ENCODE measurements around the gene TBC1D19.

The TBC1D19 gene

DNA sequence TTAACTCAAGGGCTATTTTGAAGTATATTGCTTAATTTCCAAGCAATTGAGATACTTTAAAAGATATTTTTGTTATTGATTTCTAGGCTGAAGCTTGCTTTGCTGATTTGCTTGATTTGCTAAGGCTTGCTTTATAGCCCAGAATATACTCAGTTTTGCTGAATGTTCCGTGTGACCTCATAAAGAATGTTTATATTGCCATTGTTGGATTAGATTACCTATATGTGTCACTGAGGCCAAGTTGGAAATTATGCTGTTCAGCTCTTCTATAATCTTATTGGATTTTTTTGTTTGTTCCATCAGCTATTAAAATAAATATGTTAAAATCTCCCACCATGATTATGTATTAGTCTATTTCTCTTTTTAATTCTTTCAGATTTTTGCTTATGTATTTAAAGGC, 13.0 kb downstream of the TBC1D19 start:
- 89% methylated on average over 1 of the region's 1 CpG for WGBS
- no peaks in the 10 kb centered on the region for H3K27me3 ChIP-seq (ENCODE audit: insufficient read depth, low read length)
- no peaks in the 10 kb centered on the region for H3K4me1 ChIP-seq (ENCODE audit: insufficient read depth, low read length)
- no peak overlapping the region for H3K4me3 ChIP-seq (ENCODE audit: low read length)
- no peaks in the 10 kb centered on the region for H3K9me3 ChIP-seq (ENCODE audit: insufficient read depth, low read depth, low read length)
- no peak overlapping the region for H3K27ac ChIP-seq (ENCODE audit: low read depth, low read length)
- no peaks in the 10 kb centered on the region for H3K36me3 ChIP-seq (ENCODE audit: insufficient read depth, low read length)
- H3K9ac ChIP-seq (ENCODE audit: low read depth, low read length), result no peak overlapping the region

DNA sequence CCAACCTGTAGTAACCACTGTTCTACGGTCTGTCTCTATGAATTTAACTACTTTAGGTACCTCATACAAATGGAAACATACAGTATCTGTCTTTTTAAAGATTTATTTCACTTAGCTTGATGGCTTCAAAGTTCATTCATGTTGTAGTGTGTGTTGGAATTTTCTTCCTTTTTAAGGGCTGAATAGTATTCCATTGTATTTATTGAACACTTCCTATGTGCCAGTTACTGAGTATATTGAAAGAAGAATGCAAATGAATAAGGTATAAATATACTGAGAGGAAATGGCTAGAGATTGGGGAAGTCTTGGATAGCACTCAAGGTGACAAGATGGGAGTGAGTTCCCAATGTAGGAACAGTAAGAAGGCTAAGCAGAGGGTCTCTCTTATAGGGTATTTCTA, 17.3 kb downstream of the TBC1D19 start:
- Histone ChIP-seq H3K27ac (ENCODE audit: low read depth, low read length) (no peak overlapping the region), H3K4me3 (ENCODE audit: low read length) (no peak overlapping the region)
- WGBS, result 100% methylated on average over 1 of the region's 1 CpG

DNA sequence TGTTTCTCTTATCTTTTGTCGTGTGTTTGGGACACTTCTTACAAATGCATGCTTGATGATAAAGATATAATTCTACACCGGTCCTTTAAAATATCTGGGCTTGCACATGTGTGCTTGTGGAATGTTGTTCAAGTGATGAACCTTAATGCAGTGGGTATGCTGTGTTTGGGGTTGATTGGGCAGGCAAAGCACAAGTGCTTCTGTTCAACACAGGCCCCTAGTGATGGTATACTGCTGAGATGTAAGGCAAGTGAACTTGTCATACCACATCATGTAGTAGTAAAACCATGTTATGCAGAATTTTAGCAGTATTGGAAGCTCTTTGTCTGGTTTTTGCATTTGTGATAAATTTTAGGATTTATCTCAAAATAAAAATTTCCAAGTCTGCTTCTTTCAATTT, 23.9 kb downstream of the TBC1D19 start:
- Histone ChIP-seq H3K4me1 (ENCODE audit: insufficient read depth, low read length) (peaks cover 11% of the 10 kb centered on the region; the same call in 1 of the 2 replicates), H3K4me3 (ENCODE audit: low read length) (no peak overlapping the region), H3K36me3 (ENCODE audit: insufficient read depth, low read length) (no peaks in the 10 kb centered on the region), H3K27ac (ENCODE audit: low read depth, low read length) (no peak overlapping the region), H3K27me3 (ENCODE audit: insufficient read depth, low read length) (no peaks in the 10 kb centered on the region), H3K9ac (ENCODE audit: low read depth, low read length) (no peak overlapping the region), H3K9me3 (ENCODE audit: insufficient read depth, low read depth, low read length) (no peaks in the 10 kb centered on the region)
- 100% methylated on average over 2 of the region's 2 CpGs for WGBS

More for the DNA sequence above, 17.3 kb downstream of the TBC1D19 start:
- no peaks in the 10 kb centered on the region for H3K36me3 ChIP-seq (ENCODE audit: insufficient read depth, low read length)
- H3K4me1 ChIP-seq (ENCODE audit: insufficient read depth, low read length), result no peaks in the 10 kb centered on the region
- no peaks in the 10 kb centered on the region for H3K27me3 ChIP-seq (ENCODE audit: insufficient read depth, low read length)
- H3K9ac ChIP-seq (ENCODE audit: low read depth, low read length), result no peak overlapping the region
- H3K9me3 ChIP-seq (ENCODE audit: insufficient read depth, low read depth, low read length), result no peaks in the 10 kb centered on the region

GRCh38 chr4:26609391-26609790, 25.5 kb downstream of the TBC1D19 start:
- Histone ChIP-seq H3K9ac (ENCODE audit: low read depth, low read length) (no peak overlapping the region), H3K4me1 (ENCODE audit: insufficient read depth, low read length) (peaks cover 11% of the 10 kb centered on the region; the same call in 1 of the 2 replicates), H3K36me3 (ENCODE audit: insufficient read depth, low read length) (no peaks in the 10 kb centered on the region), H3K27ac (ENCODE audit: low read depth, low read length) (no peak overlapping the region), H3K9me3 (ENCODE audit: insufficient read depth, low read depth, low read length) (no peaks in the 10 kb centered on the region), H3K27me3 (ENCODE audit: insufficient read depth, low read length) (no peaks in the 10 kb centered on the region), H3K4me3 (ENCODE audit: low read length) (no peak overlapping the region)

DNA sequence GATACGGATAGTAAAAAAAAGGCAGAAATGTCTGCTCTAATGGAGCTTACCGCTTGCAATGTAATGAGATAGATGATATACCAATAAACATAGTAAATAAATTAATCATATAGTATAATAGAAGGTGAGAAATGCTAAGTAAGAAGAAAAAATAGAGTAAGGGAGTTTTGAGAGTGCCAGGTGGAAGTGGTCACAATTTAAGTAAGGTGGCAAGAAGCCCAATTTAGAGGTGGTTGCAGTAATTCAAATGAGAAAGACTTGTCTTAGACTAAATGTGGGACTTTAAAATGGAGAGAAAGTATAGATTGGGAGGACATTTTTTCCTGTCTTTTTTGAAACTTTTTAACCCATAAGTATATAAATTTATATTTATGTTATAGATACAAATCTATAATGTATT, 26.0 kb downstream of the TBC1D19 start:
- Histone ChIP-seq H3K9ac (ENCODE audit: low read depth, low read length) (no peak overlapping the region), H3K27ac (ENCODE audit: low read depth, low read length) (no peak overlapping the region), H3K36me3 (ENCODE audit: insufficient read depth, low read length) (no peaks in the 10 kb centered on the region), H3K9me3 (ENCODE audit: insufficient read depth, low read depth, low read length) (no peaks in the 10 kb centered on the region), H3K4me3 (ENCODE audit: low read length) (no peak overlapping the region), H3K4me1 (ENCODE audit: insufficient read depth, low read length) (peaks cover 11% of the 10 kb centered on the region; the same call in 1 of the 2 replicates), H3K27me3 (ENCODE audit: insufficient read depth, low read length) (no peaks in the 10 kb centered on the region)
- WGBS, result 100% methylated on average over 2 of the region's 2 CpGs

GRCh38 chr4:26611372-26611771, 27.5 kb downstream of the TBC1D19 start:
- peaks cover 11% of the 10 kb centered on the region; the same call in 1 of the 2 replicates for H3K4me1 ChIP-seq (ENCODE audit: insufficient read depth, low read length)
- H3K27ac ChIP-seq (ENCODE audit: low read depth, low read length), result no peak overlapping the region
- no peaks in the 10 kb centered on the region for H3K27me3 ChIP-seq (ENCODE audit: insufficient read depth, low read length)
- no peak overlapping the region for H3K4me3 ChIP-seq (ENCODE audit: low read length)
- no peak overlapping the region for H3K9ac ChIP-seq (ENCODE audit: low read depth, low read length)
- no peaks in the 10 kb centered on the region for H3K9me3 ChIP-seq (ENCODE audit: insufficient read depth, low read depth, low read length)
- H3K36me3 ChIP-seq (ENCODE audit: insufficient read depth, low read length), result no peaks in the 10 kb centered on the region

GRCh38 chr4:26611885-26612284, 28.0 kb downstream of the TBC1D19 start:
- Histone ChIP-seq H3K9ac (ENCODE audit: low read depth, low read length) (no peak overlapping the region), H3K4me3 (ENCODE audit: low read length) (no peak overlapping the region), H3K9me3 (ENCODE audit: insufficient read depth, low read depth, low read length) (no peaks in the 10 kb centered on the region), H3K36me3 (ENCODE audit: insufficient read depth, low read length) (no peaks in the 10 kb centered on the region), H3K27me3 (ENCODE audit: insufficient read depth, low read length) (no peaks in the 10 kb centered on the region), H3K4me1 (ENCODE audit: insufficient read depth, low read length) (peaks cover 11% of the 10 kb centered on the region; the same call in 1 of the 2 replicates), H3K27ac (ENCODE audit: low read depth, low read length) (no peak overlapping the region)
- 100% methylated on average over 1 of the region's 1 CpG for WGBS

DNA sequence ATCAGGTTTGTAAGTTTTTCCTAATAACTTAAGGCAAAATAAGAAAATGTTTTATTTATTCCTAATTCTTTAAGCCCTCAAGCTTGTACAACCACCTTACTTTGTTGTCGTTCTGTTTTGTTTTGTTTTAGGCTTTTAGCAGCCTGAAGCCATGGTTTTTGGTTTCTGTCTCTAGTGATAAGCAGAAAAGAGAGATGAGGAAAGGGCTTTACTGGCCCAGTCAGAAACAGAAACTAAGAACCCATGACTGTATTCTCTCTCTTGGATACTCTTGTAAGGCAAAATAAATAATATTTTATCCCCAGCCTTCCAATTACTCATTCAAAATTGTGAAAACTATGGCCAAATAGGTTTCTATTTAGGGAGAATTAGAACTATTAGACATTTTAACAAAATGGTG, 29.4 kb downstream of the TBC1D19 start:
- Histone ChIP-seq H3K27ac (ENCODE audit: low read depth, low read length) (no peak overlapping the region), H3K27me3 (ENCODE audit: insufficient read depth, low read length) (no peaks in the 10 kb centered on the region), H3K36me3 (ENCODE audit: insufficient read depth, low read length) (no peaks in the 10 kb centered on the region), H3K9me3 (ENCODE audit: insufficient read depth, low read depth, low read length) (no peaks in the 10 kb centered on the region), H3K4me1 (ENCODE audit: insufficient read depth, low read length) (peaks cover 8% of the 10 kb centered on the region; the same call in 1 of the 2 replicates), H3K9ac (ENCODE audit: low read depth, low read length) (no peak overlapping the region), H3K4me3 (ENCODE audit: low read length) (no peak overlapping the region)
- WGBS, result 86% methylated on average over 1 of the region's 1 CpG

DNA sequence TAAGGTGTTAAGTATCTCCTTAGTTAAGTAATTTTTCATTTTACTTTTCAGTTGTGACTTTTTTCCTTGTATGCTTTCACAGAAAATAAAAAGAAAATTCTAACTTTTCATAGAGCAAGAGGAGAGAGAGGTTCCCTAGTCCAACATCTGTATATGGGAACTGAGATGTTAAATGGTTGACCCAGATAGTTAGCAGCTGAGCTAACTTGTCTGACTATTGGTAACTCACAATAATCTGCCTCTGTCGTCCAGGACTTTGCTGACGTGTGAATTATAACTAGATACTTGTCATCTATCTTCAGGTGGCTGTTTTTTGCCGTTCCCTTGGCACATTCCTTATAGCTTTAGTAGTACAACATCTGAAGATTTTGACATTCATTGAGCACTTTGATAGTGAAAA, 29.9 kb downstream of the TBC1D19 start:
- H3K27me3 ChIP-seq (ENCODE audit: insufficient read depth, low read length), result no peaks in the 10 kb centered on the region
- H3K27ac ChIP-seq (ENCODE audit: low read depth, low read length), result no peak overlapping the region
- H3K36me3 ChIP-seq (ENCODE audit: insufficient read depth, low read length), result no peaks in the 10 kb centered on the region
- no peak overlapping the region for H3K4me3 ChIP-seq (ENCODE audit: low read length)
- 0 out of 2 replicates have a peak, but pooled peaks cover 3% of the 10 kb centered on the region for H3K4me1 ChIP-seq (ENCODE audit: insufficient read depth, low read length)
- no peak overlapping the region for H3K9ac ChIP-seq (ENCODE audit: low read depth, low read length)
- 90% methylated on average over 3 of the region's 3 CpGs for WGBS
- no peaks in the 10 kb centered on the region for H3K9me3 ChIP-seq (ENCODE audit: insufficient read depth, low read depth, low read length)

- H3K27me3 ChIP-seq (ENCODE audit: insufficient read depth, low read length), result no peaks in the 10 kb centered on the region
- H3K36me3 ChIP-seq (ENCODE audit: insufficient read depth, low read length), result no peaks in the 10 kb centered on the region
- no peak overlapping the region for H3K27ac ChIP-seq (ENCODE audit: low read depth, low read length)
- H3K4me1 ChIP-seq (ENCODE audit: insufficient read depth, low read length), result no peaks in the 10 kb centered on the region; the same call in 1 of the 2 replicates
- H3K4me3 ChIP-seq (ENCODE audit: low read length), result no peak overlapping the region
- H3K9me3 ChIP-seq (ENCODE audit: insufficient read depth, low read depth, low read length), result no peaks in the 10 kb centered on the region
- H3K9ac ChIP-seq (ENCODE audit: low read depth, low read length), result no peak overlapping the region
Observed at GRCh38 chr4:26619784-26620183, 35.9 kb downstream of the TBC1D19 start.

GRCh38 chr4:26621366-26621765, 37.5 kb downstream of the TBC1D19 start:
- Histone ChIP-seq H3K27ac (ENCODE audit: low read depth, low read length) (no peak overlapping the region), H3K4me3 (ENCODE audit: low read length) (no peak overlapping the region), H3K27me3 (ENCODE audit: insufficient read depth, low read length) (no peaks in the 10 kb centered on the region), H3K9me3 (ENCODE audit: insufficient read depth, low read depth, low read length) (no peaks in the 10 kb centered on the region), H3K4me1 (ENCODE audit: insufficient read depth, low read length) (no peaks in the 10 kb centered on the region; the same call in 1 of the 2 replicates), H3K9ac (ENCODE audit: low read depth, low read length) (no peak overlapping the region), H3K36me3 (ENCODE audit: insufficient read depth, low read length) (no peaks in the 10 kb centered on the region)
- 91% methylated on average over 2 of the region's 3 CpGs for WGBS

DNA sequence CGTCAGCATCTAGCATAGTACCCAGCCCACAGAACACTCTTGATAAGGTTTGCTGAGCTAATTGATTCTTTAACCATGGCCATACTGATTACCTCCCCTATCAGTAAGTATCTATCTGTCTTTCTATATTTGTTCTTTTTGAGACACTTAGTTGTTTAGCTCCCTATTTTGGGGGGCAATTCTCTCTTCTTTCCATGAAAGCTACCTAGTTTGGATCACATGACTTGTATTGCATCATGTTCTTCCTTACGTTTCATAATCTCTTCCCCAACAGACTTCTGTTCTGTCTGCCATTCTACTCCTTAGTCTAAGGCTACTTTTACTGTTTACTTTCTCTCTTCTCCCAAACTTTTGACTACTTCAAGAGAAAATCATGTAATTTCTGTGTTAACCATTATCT, 39.0 kb downstream of the TBC1D19 start:
- WGBS, result 90% methylated on average over 2 of the region's 2 CpGs

More for the DNA sequence above, 39.0 kb downstream of the TBC1D19 start:
- Histone ChIP-seq H3K4me1 (ENCODE audit: insufficient read depth, low read length) (no peaks in the 10 kb centered on the region; the same call in 1 of the 2 replicates), H3K27me3 (ENCODE audit: insufficient read depth, low read length) (no peaks in the 10 kb centered on the region), H3K4me3 (ENCODE audit: low read length) (no peak overlapping the region), H3K36me3 (ENCODE audit: insufficient read depth, low read length) (no peaks in the 10 kb centered on the region), H3K9ac (ENCODE audit: low read depth, low read length) (no peak overlapping the region), H3K27ac (ENCODE audit: low read depth, low read length) (no peak overlapping the region), H3K9me3 (ENCODE audit: insufficient read depth, low read depth, low read length) (no peaks in the 10 kb centered on the region)
